HepG2 (cell line): ENCODE measurements around the gene SIRPA. TPM values are rescaled to one million over a fixed set of nuclear protein-coding genes. Genes with fewer than 3 reads are reported as not detected.

Experiments used
- ATAC-seq: fragments of 200-7000 bp; cut with Tn5 transposase; 3 replicates; pipeline ENCODE4 v1.9.1; 2020; ENCODE audit warnings: mild to moderate bottlenecking, moderate library complexity
- BruUV-seq: library from RNA; stranded (reverse); fragments of 400-500 nt; replicated peaks from 2 replicates; lab custom pipeline; 2021; lab: Mats Ljungman, UMichigan
- CTCF ChIA-PET: fragments of 300-600 bp; formaldehyde crosslinking; extraction: SDS; loops from one replicate; lab custom pipeline; 2021; ENCODE audit warnings: low total read pairs, inconsistent platforms, low intra/inter-chr PET ratio; lab: Yijun Ruan, JAX
- POLR2A ChIA-PET: fragments of 350-600 bp; sonication (Branson Sonifier 250); formaldehyde crosslinking; loops from one replicate; lab custom pipeline; 2020; ENCODE audit warnings: antibody characterized with exemption, inconsistent platforms; lab: Yijun Ruan, JAX
- DNase-seq: peaks from one replicate; pipeline ENCODE4 v3.0.0-alpha.2; 2015; ENCODE audit warnings: low spot score
- FAIRE-seq: peaks from 3 replicates; lab custom pipeline; 2011; peaks lifted over from hg19 to GRCh38; lab: Jason Lieb, UNC
- H2AFZ ChIP-seq: one replicate; pipeline ENCODE4 v1.6.1; 2011; ENCODE audit warnings: low read length, inconsistent platforms
- H3K27ac ChIP-seq: fragments of 300-600 bp; 3 replicates; pipeline ENCODE4 v1.8.0; 2011; ENCODE audit warnings: mixed run types, mild to moderate bottlenecking, mixed read lengths, low read length, inconsistent platforms; ENCODE audit not compliant: insufficient read depth; ENCODE audit errors: extremely low read length
- H3K27me3 ChIP-seq, 2 experiments: fragments of 200-600 bp in 1 of 2; 2 replicates in 1 of 2; 3 replicates in 1 of 2; pipeline versions ENCODE4 v1.6.0 to v1.8.0; 2011; ENCODE audit warnings: low read length in 2 of 2, mild to moderate bottlenecking in 2 of 2, moderate library complexity in 2 of 2, inconsistent platforms in 1 of 2; ENCODE audit not compliant: insufficient read depth in 2 of 2, control insufficient read depth in 1 of 2
- H3K36me3 ChIP-seq, 2 experiments: fragments of 200-600 bp in 1 of 2; replicated peaks in 1 of 2; 2 replicates in 1 of 2; 3 replicates in 1 of 2; pipeline versions ENCODE4 v1.5.1 to v1.8.0; 2011; ENCODE audit warnings: low read length in 2 of 2, inconsistent platforms in 1 of 2; ENCODE audit not compliant: insufficient read depth in 2 of 2, control insufficient read depth in 1 of 2
- H3K4me1 ChIP-seq: 2 replicates; pipeline ENCODE4 v1.5.1; 2012; ENCODE audit warnings: low read length, inconsistent platforms; ENCODE audit not compliant: insufficient read depth
- H3K4me2 ChIP-seq: 2 replicates; pipeline ENCODE4 v1.6.0; 2011; ENCODE audit warnings: low read depth, low read length, inconsistent platforms
- H3K4me3 ChIP-seq, 3 experiments: fragments of 200-600 bp in 1 of 3; sonication (generic), shearing (Covaris generic) in 1 of 3; replicated peaks in 1 of 3; 2 replicates each; pipeline ENCODE4 v1.5.1; 2011 to 2016; ENCODE audit warnings: low read length in 3 of 3, inconsistent platforms in 2 of 3, low read depth in 2 of 3, mild to moderate bottlenecking in 2 of 3, control low read depth in 1 of 3, mixed read lengths in 1 of 3; ENCODE audit not compliant: insufficient read depth in 1 of 3
- H3K79me2 ChIP-seq: one replicate; pipeline ENCODE4 v1.6.1; 2011; ENCODE audit warnings: low read length, inconsistent platforms; ENCODE audit not compliant: insufficient read depth
- H3K9ac ChIP-seq: 2 replicates; pipeline ENCODE4 v1.6.0; 2011; ENCODE audit warnings: mild to moderate bottlenecking, low read depth, low read length, inconsistent platforms; ENCODE audit not compliant: insufficient read depth
- H3K9me3 ChIP-seq: 2 replicates; pipeline ENCODE4 v1.5.1; 2012; ENCODE audit warnings: mild to moderate bottlenecking, low read length
- H4K20me1 ChIP-seq: 2 replicates; pipeline ENCODE4 v1.6.0; 2011; ENCODE audit warnings: inconsistent platforms, mild to moderate bottlenecking, low read length, moderate library complexity; ENCODE audit not compliant: insufficient read depth
- ATF7 ChIP-seq, 2 experiments: fragments of 450-650 bp in 1 of 2; sonication (generic) in 1 of 2; formaldehyde crosslinking in 1 of 2; IDR thresholded peaks; 2 replicates each; pipeline versions ENCODE4 v1.4.0 to v1.6.1; 2016 to 2020; ENCODE audit warnings: antibody characterized with exemption in 1 of 2, mild to moderate bottlenecking in 1 of 2, missing genetic modification reagents in 1 of 2
- DPF2 ChIP-seq: sonication (generic); formaldehyde crosslinking; IDR thresholded peaks from 2 replicates; pipeline ENCODE4 v1.4.0; 2020; ENCODE audit warnings: mild to moderate bottlenecking, low read depth, missing genetic modification reagents, borderline replicate concordance
- EP300 ChIP-seq, 3 experiments: sonication (generic) in 1 of 3; formaldehyde crosslinking in 1 of 3; IDR thresholded peaks; 2 replicates each; pipeline versions ENCODE4 v1.5.1 to v1.6.1; 2011 to 2020; ENCODE audit warnings: low read depth in 2 of 3, low read length in 2 of 3, borderline replicate concordance in 1 of 3, improper control_type of control experiment in 1 of 3, mild to moderate bottlenecking in 1 of 3, missing genetic modification reagents in 1 of 3, moderate library complexity in 1 of 3
- HDAC6 ChIP-seq: fragments of 200-600 bp; sonication (generic); IDR thresholded peaks from 2 replicates; pipeline ENCODE4 v1.7.0; 2017; ENCODE audit warnings: mild to moderate bottlenecking, antibody characterized with exemption, low read length, low read depth
- HNF4G ChIP-seq, 2 experiments: sonication (generic) in 1 of 2; formaldehyde crosslinking in 1 of 2; IDR thresholded peaks; 2 replicates each; pipeline versions ENCODE4 v1.4.0 to v1.6.1; 2011 to 2020; ENCODE audit warnings: borderline replicate concordance in 2 of 2, low read depth in 2 of 2, mild to moderate bottlenecking in 2 of 2, low read length in 1 of 2, missing genetic modification reagents in 1 of 2, moderate library complexity in 1 of 2
- NFE2 ChIP-seq: sonication (generic); formaldehyde crosslinking; IDR thresholded peaks from 2 replicates; pipeline ENCODE4 v1.4.0; 2020; ENCODE audit warnings: missing genetic modification reagents
- NFRKB ChIP-seq: fragments of 450-650 bp; IDR thresholded peaks from 2 replicates; pipeline ENCODE4 v1.6.1; 2017
- NR2F2 ChIP-seq: IDR thresholded peaks from 2 replicates; pipeline ENCODE4 v1.6.1; 2012; ENCODE audit warnings: low read depth, inconsistent platforms, borderline replicate concordance
- PHF21A ChIP-seq: sonication (generic); formaldehyde crosslinking; IDR thresholded peaks from 2 replicates; pipeline ENCODE4 v1.5.0; 2020; ENCODE audit warnings: mild to moderate bottlenecking, missing genetic modification reagents
- RARA ChIP-seq: IDR thresholded peaks from 2 replicates; pipeline ENCODE4 v1.6.1; 2016; ENCODE audit warnings: missing genetic modification reagents, missing compliant biosample characterization
- RCOR2 ChIP-seq: IDR thresholded peaks from 2 replicates; pipeline ENCODE4 v1.6.1; 2016; ENCODE audit warnings: missing biosample characterization, missing genetic modification reagents
- TAF15 ChIP-seq: fragments of 200-400 bp; formaldehyde crosslinking; IDR thresholded peaks from one replicate; pipeline ENCODE4 v1.6.1; 2018; ENCODE audit warnings: mild to moderate bottlenecking, low read depth, low read length; ENCODE audit not compliant: poor library complexity, severe bottlenecking
- ZBTB39 ChIP-seq: sonication (generic); formaldehyde crosslinking; IDR thresholded peaks from 2 replicates; pipeline ENCODE4 v1.5.0; 2020; ENCODE audit warnings: missing genetic modification reagents
- ZFX ChIP-seq: sonication (generic); formaldehyde crosslinking; IDR thresholded peaks from 2 replicates; pipeline ENCODE4 v1.4.0; 2020; ENCODE audit warnings: mild to moderate bottlenecking, low read depth, missing genetic modification reagents, moderate library complexity
- ZMYM4 ChIP-seq: sonication (generic); formaldehyde crosslinking; IDR thresholded peaks from 2 replicates; pipeline ENCODE4 v1.8.1; 2023; ENCODE audit warnings: mild to moderate bottlenecking, missing genetic modification reagents
- ZNF609 ChIP-seq: sonication (generic); formaldehyde crosslinking; IDR thresholded peaks from 2 replicates; pipeline ENCODE4 v1.4.0; 2020; ENCODE audit warnings: mild to moderate bottlenecking, missing genetic modification reagents, borderline replicate concordance
- WGBS: methylation state at CpG from one replicate; pipeline ENCODE4 v1.1.6; 2017; ENCODE audit warnings: low lambda C conversion rate; 5-methylcytosine and 5-hydroxymethylcytosine counted together
- in situ Hi-C: cut with HindIII; loops from 2 replicates; pipeline ENCODE4 v1.10.0; 2017; ENCODE audit warnings: low pct_unique_long_range_greater_than_20kb; ENCODE audit not compliant: extremely low pct_ligation_motif_present
- intact Hi-C: fragments of 100-400 bp; cut with micrococcal nuclease; formaldehyde crosslinking; loops from one replicate; pipeline ENCODE4 v1.10.0; 2022; ENCODE audit not compliant: unreplicated experiment
- polyA plus RNA-seq, 8 experiments: library from polyadenylated mRNA; depleted of rRNA in 3 of 8; stranded (reverse) in 7 of 8; unstranded in 1 of 8; fragments of >200 nt; fragmentation: Illumina TruSeq in 4 of 8; extraction: Trizol in 4 of 8; gene quantifications; 2 replicates each; pipeline versions ENCODE4 v1.2.1 to v1.2.3, GENCODE V29; 2011 to 2016; ENCODE audit warnings: low read depth in 4 of 8, missing spikeins in 1 of 8, mixed read lengths in 1 of 8; ENCODE audit not compliant: insufficient read depth in 1 of 8
- total RNA-seq, 5 experiments: library from RNA; depleted of rRNA; stranded (reverse); fragments of >200 nt; fragmentation: Illumina TruSeq; extraction: Trizol; gene quantifications; 2 replicates each; pipeline ENCODE4 v1.2.3, GENCODE V29; 2016; ENCODE audit warnings: low read depth in 1 of 5

SIRPA gene
- total and polyA plus RNA-seq, 2 of the 13 experiments (the other 11 are each of a cell fraction or from before 2014, with no cell fraction given), result 7.2 to 17.6 TPM

- Histone ChIP-seq H3K27ac (no peak overlapping the region), H3K9me3 (no peaks in the 10 kb centered on the region), H4K20me1 (no peaks in the 10 kb centered on the region), H3K27me3 (peaks cover 2 to 5% of the 10 kb centered on the region in 2 experiments; a peak in 3 of 5 replicates), H3K4me1 (peaks cover 64% of the 10 kb centered on the region), H3K79me2 (no peaks in the 10 kb centered on the region), H2AFZ (no peak overlapping the region), H3K4me3 (no peak overlapping the region), H3K4me2 (peak overlapping the region; percentile 47), H3K9ac (no peak overlapping the region), H3K36me3 (no peaks in the 10 kb centered on the region)
- BruUV-seq, result no TSS peak
- WGBS, result 5% methylated on average over 12 of the region's 12 CpGs
- no peak for FAIRE-seq
- in situ Hi-C loops (no loop called here), intact Hi-C loops (no loop called here)
- ChIA-PET POLR2A (no interaction called here), CTCF (no interaction called here)
- no peak for DNase-seq
- ATAC-seq, result peak; percentile 23
- TF ChIP-seq NFE2 (CRISPR knock-in tag) (no peak), RARA (CRISPR knock-in tag) (peak; percentile 81), ZBTB39 (0 out of 2 replicates have a peak, but pooled peaks have one; percentile 43), EP300 (IDR thresholded peaks at IDR 0.05; ENCODE audit: low read depth in 2 of 2, low read length in 2 of 2) (peak in 1 of 2 experiments; percentile 49; a peak in 1 of 4 replicates), EP300 (CRISPR knock-in tag; IDR thresholded peaks at IDR 0.05; ENCODE audit: borderline replicate concordance) (no peak), PHF21A (CRISPR knock-in tag) (0 out of 2 replicates have a peak, but pooled peaks have one; percentile 28), DPF2 (CRISPR knock-in tag) (0 out of 2 replicates have a peak, but pooled peaks have one; percentile 24), HNF4G (IDR thresholded peaks at IDR 0.05; ENCODE audit: borderline replicate concordance, low read depth, low read length) (peak; percentile 94), HNF4G (CRISPR knock-in tag; IDR thresholded peaks at IDR 0.05; ENCODE audit: borderline replicate concordance, low read depth) (peak; percentile 62; the same call in 1 of the 2 replicates), RCOR2 (CRISPR knock-in tag) (peak; percentile 30; the same call in 1 of the 2 replicates), ZFX (0 out of 2 replicates have a peak, but pooled peaks have one; percentile 29), NR2F2 (peak; percentile 95), NFRKB (no peak), ATF7 (IDR thresholded peaks at IDR 0.05) (no peak), ATF7 (CRISPR knock-in tag; IDR thresholded peaks at IDR 0.05) (0 out of 2 replicates have a peak, but pooled peaks have one; percentile 55), ZMYM4 (CRISPR knock-in tag) (peak; percentile 14; the same call in 1 of the 2 replicates), TAF15 (no peak), ZNF609 (CRISPR knock-in tag) (peak; percentile 37; the same call in 1 of the 2 replicates), HDAC6 (no peak)
These were observed 13.9 kb upstream of the SIRPA start for GRCh38 chr20:1881240-1881835.
